Spleen (tissue), 13 donors: ENCODE results near the gene RAPGEFL1. TPM values are rescaled to one million over a fixed set of nuclear protein-coding genes. Genes with fewer than 3 reads are reported as not detected.

Experiments used
- DNase-seq: peaks from one replicate; pipeline ENCODE4 v3.0.0-alpha.2; 2020
- H3K27ac ChIP-seq, 8 donors: fragments of 200-600 bp; sonication (generic) in 7 of 8; 1 replicate in 4 of 8; 2 replicates in 4 of 8; pipeline versions ENCODE4 v1.5.0 to v1.8.0; 2016 to 2021; ENCODE audit warnings: inconsistent platforms in 4 of 8, mild to moderate bottlenecking in 4 of 8, moderate library complexity in 1 of 8
- H3K27me3 ChIP-seq, 7 donors: fragments of 200-600 bp; sonication (generic) in 6 of 7; replicated peaks in 1 of 7; 1 replicate in 4 of 7; 2 replicates in 3 of 7; pipeline versions ENCODE4 v1.5.0 to v1.8.0; 2016 to 2021; ENCODE audit warnings: inconsistent platforms in 3 of 7, mild to moderate bottlenecking in 1 of 7
- H3K36me3 ChIP-seq, 6 donors: fragments of 200-600 bp; sonication (generic) in 5 of 6; 1 replicate in 4 of 6; 2 replicates in 2 of 6; pipeline versions ENCODE4 v1.5.0 to v1.8.0; 2016 to 2021; ENCODE audit warnings: inconsistent platforms in 2 of 6
- H3K4me1 ChIP-seq, 6 donors: fragments of 200-600 bp; sonication (generic) in 5 of 6; 1 replicate in 3 of 6; 2 replicates in 3 of 6; pipeline versions ENCODE4 v1.5.0 to v1.8.0; 2016 to 2021; ENCODE audit warnings: inconsistent platforms in 3 of 6
- H3K4me3 ChIP-seq, 8 donors: fragments of 200-600 bp; sonication (generic) in 7 of 8; 1 replicate in 4 of 8; 2 replicates in 4 of 8; pipeline versions ENCODE4 v1.5.0 to v1.8.0; 2016 to 2021; ENCODE audit warnings: inconsistent platforms in 4 of 8, mild to moderate bottlenecking in 4 of 8, moderate library complexity in 2 of 8
- H3K9me3 ChIP-seq, 8 donors: fragments of 200-600 bp; sonication (generic) in 7 of 8; 1 replicate in 4 of 8; 2 replicates in 4 of 8; pipeline versions ENCODE4 v1.5.0 to v1.8.0; 2016 to 2021; ENCODE audit warnings: inconsistent platforms in 4 of 8
- POLR2A ChIP-seq, 3 donors: fragments of 450-650 bp; IDR thresholded peaks; one replicate each; pipeline ENCODE4 v1.5.1; 2017; ENCODE audit warnings: antibody characterized with exemption in 3 of 3, mild to moderate bottlenecking in 1 of 3
- POLR2AphosphoS5 ChIP-seq, 3 donors: sonication (generic); formaldehyde crosslinking; IDR thresholded peaks; one replicate each; pipeline ENCODE4 v1.5.1; 2017; ENCODE audit warnings: antibody characterized with exemption in 3 of 3
- WGBS, 5 donors: extraction: QIAGEN DNeasy Blood & Tissue Kit in 3 of 5; methylation state at CpG; one replicate each; pipeline versions ENCODE4 v1.1.5 to v1.1.7; 2013 to 2018; 5-methylcytosine and 5-hydroxymethylcytosine counted together
- intact Hi-C: fragments of 100-400 bp; cut with DNase I; formaldehyde crosslinking; loops from one replicate; pipeline ENCODE4 v1.15.0; 2023; ENCODE audit warnings: low total_unique reads
- long read RNA-seq, 2 donors: transcript quantifications; one replicate each; lab custom pipeline, GENCODE V29; 2026
- polyA plus RNA-seq, 3 donors: library from polyadenylated mRNA; stranded (reverse); fragments of 200-250 nt; gene quantifications; one replicate each; pipeline ENCODE4 v1.2.1, GENCODE V29; 2013
- total RNA-seq, 7 donors: library from RNA; depleted of rRNA in 3 of 7; stranded (reverse); fragments of >200 nt in 3 of 7; fragmentation: NEBNext Ultra II Directional in 4 of 7; extraction: Animal tissue kit (Norgen Biotek cat#: 25700) in 4 of 7; gene quantifications; one replicate each; pipeline versions ENCODE4 v1.1.0 to v1.2.1, GENCODE V29; 2016 to 2021
- TF ChIP-seq, protein P1 (sequence below), 11 experiments: fragments of 200-600 bp in 7 of 11; fragments of 450-650 bp in 4 of 11; sonication (generic) in 4 of 11; IDR thresholded peaks in 8 of 11; conservative IDR thresholded peaks in 3 of 11; 1 replicate in 7 of 11; 2 replicates in 4 of 11; pipeline versions ENCODE4 v1.4.0 to v1.8.0; 2016 to 2021; ENCODE audit warnings: antibody characterized with exemption in 11 of 11, inconsistent platforms in 4 of 11, mild to moderate bottlenecking in 1 of 11
- donor health status: healthy with polysubstance abuse.
- donor health status: DM: no; HTN: no; CAD: no; lungs with moderate emphysema.
- donor health status: DM: no; HTN: no; CAD: no.
- donor health status: Bipolar disorder and iron deficiency.
- donor health status: healthy.
- donor health status: DM: no; HTN: no; CAD: no.
- donor health status: DM: yes; HTN: yes; CAD: no.

RAPGEFL1 gene, protein sequence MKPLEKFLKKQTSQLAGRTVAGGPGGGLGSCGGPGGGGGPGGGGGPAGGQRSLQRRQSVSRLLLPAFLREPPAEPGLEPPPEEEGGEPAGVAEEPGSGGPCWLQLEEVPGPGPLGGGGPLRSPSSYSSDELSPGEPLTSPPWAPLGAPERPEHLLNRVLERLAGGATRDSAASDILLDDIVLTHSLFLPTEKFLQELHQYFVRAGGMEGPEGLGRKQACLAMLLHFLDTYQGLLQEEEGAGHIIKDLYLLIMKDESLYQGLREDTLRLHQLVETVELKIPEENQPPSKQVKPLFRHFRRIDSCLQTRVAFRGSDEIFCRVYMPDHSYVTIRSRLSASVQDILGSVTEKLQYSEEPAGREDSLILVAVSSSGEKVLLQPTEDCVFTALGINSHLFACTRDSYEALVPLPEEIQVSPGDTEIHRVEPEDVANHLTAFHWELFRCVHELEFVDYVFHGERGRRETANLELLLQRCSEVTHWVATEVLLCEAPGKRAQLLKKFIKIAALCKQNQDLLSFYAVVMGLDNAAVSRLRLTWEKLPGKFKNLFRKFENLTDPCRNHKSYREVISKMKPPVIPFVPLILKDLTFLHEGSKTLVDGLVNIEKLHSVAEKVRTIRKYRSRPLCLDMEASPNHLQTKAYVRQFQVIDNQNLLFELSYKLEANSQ
- total RNA-seq, result 10 to 100 TPM in 2 of 7 donors, 1 to 10 TPM in 5; 5.1 to 12.7 (median 9.5) TPM
- 1 to 10 TPM; 2.9 to 5.9 (median 3.3) TPM for polyA plus RNA-seq
- long read RNA-seq, donor 1, result 0 reads
- long read RNA-seq, donor 2, result 0 reads

DNA sequence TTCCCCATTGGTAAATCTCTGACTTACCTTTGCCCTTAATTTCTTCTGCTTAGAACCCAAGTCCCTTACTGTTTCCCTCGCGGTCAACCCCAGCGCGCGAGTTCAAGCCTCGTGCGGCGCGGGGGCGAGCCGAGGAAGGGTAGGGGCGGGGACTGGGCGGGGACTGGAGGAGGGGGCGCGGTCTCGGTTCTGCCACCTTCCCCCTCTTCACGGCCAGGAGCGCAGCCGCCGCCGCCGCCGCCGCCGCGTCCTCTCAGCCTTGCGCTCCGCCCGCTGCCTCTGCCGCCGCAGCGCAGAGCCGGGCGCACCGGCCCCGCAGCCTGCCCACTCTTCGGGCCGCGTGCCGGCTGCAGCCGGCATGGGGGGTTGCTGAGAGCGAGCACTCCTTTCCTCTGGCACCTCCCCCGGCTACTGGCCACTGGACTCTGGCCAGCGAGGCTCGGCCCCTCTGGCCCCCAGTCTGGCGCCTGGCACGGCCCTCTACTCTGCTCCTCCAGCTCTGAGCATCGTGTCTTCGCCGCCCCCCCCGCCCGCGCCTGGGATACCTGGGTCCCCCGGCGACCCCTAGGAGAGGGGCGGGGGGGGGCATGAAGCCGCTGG lies at the start of gene RAPGEFL1:
TSS of gene RAPGEFL1 (plus strand) at position 196 of the 600 bp plus-strand sequence. CDS start at position 588, 392 bp downstream.
- Histone ChIP-seq H3K4me3 (peak within 1 kb of the TSS; percentile 31 to 72 (median 49)), H3K9me3 (no peaks in the 10 kb centered on the region), H3K36me3 (peaks cover 0 to 59% (median 19%) of the 10 kb centered on the region in 6 donors), H3K27me3 (peaks cover 0 to 15% (median 6%) of the 10 kb centered on the region in 7 donors), H3K4me1 (peaks cover 4 to 24% (median 20%) of the 10 kb centered on the region in 6 donors), H3K27ac (no peak within 1 kb of the TSS)
- DNase-seq, result peak; percentile 93
- intact Hi-C loops, result no loop called here
- TF ChIP-seq, protein P1, sequence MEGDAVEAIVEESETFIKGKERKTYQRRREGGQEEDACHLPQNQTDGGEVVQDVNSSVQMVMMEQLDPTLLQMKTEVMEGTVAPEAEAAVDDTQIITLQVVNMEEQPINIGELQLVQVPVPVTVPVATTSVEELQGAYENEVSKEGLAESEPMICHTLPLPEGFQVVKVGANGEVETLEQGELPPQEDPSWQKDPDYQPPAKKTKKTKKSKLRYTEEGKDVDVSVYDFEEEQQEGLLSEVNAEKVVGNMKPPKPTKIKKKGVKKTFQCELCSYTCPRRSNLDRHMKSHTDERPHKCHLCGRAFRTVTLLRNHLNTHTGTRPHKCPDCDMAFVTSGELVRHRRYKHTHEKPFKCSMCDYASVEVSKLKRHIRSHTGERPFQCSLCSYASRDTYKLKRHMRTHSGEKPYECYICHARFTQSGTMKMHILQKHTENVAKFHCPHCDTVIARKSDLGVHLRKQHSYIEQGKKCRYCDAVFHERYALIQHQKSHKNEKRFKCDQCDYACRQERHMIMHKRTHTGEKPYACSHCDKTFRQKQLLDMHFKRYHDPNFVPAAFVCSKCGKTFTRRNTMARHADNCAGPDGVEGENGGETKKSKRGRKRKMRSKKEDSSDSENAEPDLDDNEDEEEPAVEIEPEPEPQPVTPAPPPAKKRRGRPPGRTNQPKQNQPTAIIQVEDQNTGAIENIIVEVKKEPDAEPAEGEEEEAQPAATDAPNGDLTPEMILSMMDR (IDR thresholded peaks at IDR 0.05 in 8 of 11, conservative IDR thresholded peaks at IDR 0.05 in 3 of 11), result peak in 1 of 11 experiments; percentile 16
- TF ChIP-seq POLR2A (IDR thresholded peaks at IDR 0.05), result no peak
- peak; percentile 13 to 65 (median 45) for TF ChIP-seq POLR2AphosphoS5 (IDR thresholded peaks at IDR 0.05)
- WGBS, 5 donors, result 0 to 1% (median 0%) methylated on average over 30 to 57 of the region's 57 CpGs

DNA sequence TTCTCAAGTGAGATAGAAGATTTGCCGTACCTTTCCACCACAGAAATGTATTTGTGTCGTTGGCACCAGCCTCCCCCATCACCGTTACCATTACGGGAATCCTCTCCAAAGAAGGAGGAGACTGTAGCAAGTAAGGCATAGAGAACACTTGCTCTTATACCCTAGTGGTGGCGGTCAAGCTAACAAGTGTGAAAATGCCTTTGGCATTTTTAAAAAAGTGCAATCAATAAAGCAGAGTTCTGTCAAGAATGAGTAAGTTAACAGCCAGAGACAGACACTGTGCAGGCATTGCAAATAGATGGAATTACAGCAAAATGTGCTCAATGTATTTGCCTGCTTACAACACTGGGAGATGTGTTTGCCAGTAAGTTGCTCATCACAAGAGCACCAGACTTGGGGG lies 47.8 kb upstream of the RAPGEFL1 start:
- TF ChIP-seq, protein P1 (IDR thresholded peaks at IDR 0.05 in 8 of 11, conservative IDR thresholded peaks at IDR 0.05 in 3 of 11), result no peak
- TF ChIP-seq POLR2A (IDR thresholded peaks at IDR 0.05) (no peak), POLR2AphosphoS5 (IDR thresholded peaks at IDR 0.05) (no peak)
- intact Hi-C loops, result no loop called here
- peak overlapping the region in 1 of 8 donors; percentile 44 for H3K4me3 ChIP-seq
- H3K9me3 ChIP-seq, result no peaks in the 10 kb centered on the region
- H3K27ac ChIP-seq, result peak overlapping the region in 6 of 8 donors; percentile 64 to 92 (median 84)
- H3K36me3 ChIP-seq, result peaks cover 7 to 94% (median 74%) of the 10 kb centered on the region in 6 donors
- DNase-seq, result no peak
- 80 to 92% (median 88%) methylated on average over 5 of the region's 5 CpGs for WGBS, 5 donors
- no peaks in the 10 kb centered on the region for H3K27me3 ChIP-seq
- H3K4me1 ChIP-seq, result peaks cover 8 to 75% (median 31%) of the 10 kb centered on the region in 6 donors

DNA sequence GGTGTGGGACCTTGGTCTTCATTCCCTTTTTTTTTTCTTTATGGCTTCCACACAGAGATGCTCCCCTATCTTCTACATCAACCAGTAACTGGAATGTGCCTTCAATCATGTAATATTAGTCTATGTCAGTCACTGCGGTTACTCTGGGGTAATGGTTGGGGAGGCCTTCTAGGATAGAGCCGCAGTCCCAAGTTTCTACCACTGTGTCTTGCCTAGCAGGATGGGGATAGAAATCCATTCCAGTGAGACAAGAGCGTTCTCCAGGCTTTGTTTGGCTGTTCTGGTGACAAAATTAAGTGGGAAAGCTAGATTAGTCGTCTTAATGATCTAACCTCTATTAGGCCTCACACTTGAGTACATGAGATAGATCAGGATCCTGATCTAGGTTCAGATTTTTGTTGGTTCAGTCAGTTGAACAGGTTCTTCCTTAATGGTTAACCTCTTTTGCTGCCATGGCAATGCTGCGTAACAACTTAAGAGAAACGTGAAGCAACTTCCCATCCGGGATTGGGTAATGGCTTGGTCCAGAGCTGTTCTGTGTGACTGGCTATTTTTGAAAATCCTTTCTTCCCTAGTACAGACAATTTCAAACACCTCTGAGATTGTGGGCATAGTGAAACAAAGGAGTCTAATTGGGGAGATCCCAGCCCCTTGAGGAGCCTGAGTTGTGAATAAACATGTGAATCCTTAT lies 46.8 kb upstream of the RAPGEFL1 start:
- intact Hi-C loops, result no loop called here

DNA sequence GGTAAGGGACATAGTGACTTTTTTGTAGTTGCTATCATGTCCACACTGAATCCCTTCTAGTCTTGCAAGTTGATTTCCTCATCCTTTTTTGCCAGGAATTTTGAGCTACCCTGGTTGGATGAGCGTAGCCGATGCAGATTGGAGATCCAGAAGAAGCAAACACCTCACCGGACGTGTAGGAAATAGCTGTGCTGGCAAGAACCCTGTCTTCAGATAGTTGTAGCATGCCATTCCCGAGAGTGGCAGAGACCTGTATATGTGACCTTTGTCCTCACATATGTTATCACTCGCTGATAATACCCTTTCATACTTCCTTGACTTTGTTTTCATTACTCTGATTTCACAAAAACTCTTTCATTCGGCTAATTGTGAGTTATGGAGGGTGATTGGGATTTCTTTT lies 43.1 kb upstream of the RAPGEFL1 start:
- Histone ChIP-seq H3K4me1 (peaks cover 4 to 69% (median 21%) of the 10 kb centered on the region in 6 donors), H3K9me3 (no peaks in the 10 kb centered on the region), H3K27ac (peak overlapping the region in 2 of 8 donors; percentile 13 to 99), H3K27me3 (no peaks in the 10 kb centered on the region), H3K4me3 (no peak overlapping the region), H3K36me3 (peaks cover 6 to 94% (median 67%) of the 10 kb centered on the region in 6 donors)
- WGBS, 5 donors, result 89 to 94% (median 90%) methylated on average over 7 of the region's 7 CpGs
- DNase-seq, result no peak
- TF ChIP-seq, protein P1 (IDR thresholded peaks at IDR 0.05 in 8 of 11, conservative IDR thresholded peaks at IDR 0.05 in 3 of 11), result no peak
- no peak for TF ChIP-seq POLR2A (IDR thresholded peaks at IDR 0.05)
- TF ChIP-seq POLR2AphosphoS5 (IDR thresholded peaks at IDR 0.05), result no peak
- intact Hi-C loops, result no loop called here

More for the DNA sequence above, 46.8 kb upstream of the RAPGEFL1 start:
- Histone ChIP-seq H3K27me3 (no peaks in the 10 kb centered on the region), H3K4me3 (peak overlapping the region in 1 of 8 donors; percentile 44), H3K4me1 (peaks cover 0 to 74% (median 21%) of the 10 kb centered on the region in 6 donors), H3K27ac (peak overlapping the region in 7 of 8 donors; percentile 64 to 92 (median 84)), H3K36me3 (peaks cover 7 to 100% (median 83%) of the 10 kb centered on the region in 6 donors), H3K9me3 (no peaks in the 10 kb centered on the region)
- WGBS, 5 donors, result 59 to 89% (median 72%) methylated on average over 7 of the region's 7 CpGs
- peak in 1 of 3 donors; percentile 80 for TF ChIP-seq POLR2AphosphoS5 (IDR thresholded peaks at IDR 0.05)
- TF ChIP-seq POLR2A (IDR thresholded peaks at IDR 0.05), result no peak
- no peak for DNase-seq
